HG03025 (cell line): Measurements from ENCODE around the gene GYS1.
"Not testable (repeated sequence)": the region's sequence is repeated elsewhere in the genome, so short reads cannot be mapped to it uniquely, and the experiment has no call there.

ENCODE experiments used
- ATAC-seq: cut with Tn5 transposase; IDR thresholded peaks from one replicate; pipeline ENCODE4 v1.9.1; 2021; ENCODE audit warnings: mild to moderate bottlenecking, moderate library complexity; ENCODE audit not compliant: unreplicated experiment, low FRiP score

Gene GYS1

GRCh38 chr19:49018388-49019241 is 25.5 kb upstream of the GYS1 start:
- ATAC-seq, result not testable (repeated sequence)

GRCh38 chr19:49017666-49018351 is 24.7 kb upstream of the GYS1 start:
- no peak for ATAC-seq

- no peak for ATAC-seq
These were observed 24.0 kb upstream of the GYS1 start, which contains the start of gene LHB for GRCh38 chr19:49017041-49017665. Gene LHB (minus strand): TSS chr19:49017091. CDS start chr19:49017081, 10 bp downstream.

GRCh38 chr19:49016067-49016839 is 23.1 kb upstream of the GYS1 start:
- ATAC-seq, result no peak

- ATAC-seq, result no peak
These were observed 21.8 kb upstream of the GYS1 start for GRCh38 chr19:49014870-49015255.

GRCh38 chr19:49014123-49014869 is 21.2 kb upstream of the GYS1 start:
- ATAC-seq, result no peak

GRCh38 chr19:49011194-49011593 is 18.1 kb upstream of the GYS1 start:
- no peak for ATAC-seq

- no peak for ATAC-seq
These were observed 17.3 kb upstream of the GYS1 start for GRCh38 chr19:49010453-49010852.

- no peak for ATAC-seq
These were observed 16.7 kb upstream of the GYS1 start for GRCh38 chr19:49009828-49010227.

- ATAC-seq, result no peak
These were observed 13.8 kb upstream of the GYS1 start for GRCh38 chr19:49006905-49007304.

GRCh38 chr19:49004964-49005614 is 12.0 kb upstream of the GYS1 start:
- ATAC-seq, result no peak

GRCh38 chr19:49004133-49004532 is 11.0 kb upstream of the GYS1 start:
- ATAC-seq, result no peak

GRCh38 chr19:48999481-49000325 is 6.6 kb upstream of the GYS1 start:
- ATAC-seq, result no peak

- ATAC-seq, result no peak
These were observed 4.9 kb upstream of the GYS1 start for GRCh38 chr19:48997972-48998371.

- no peak for ATAC-seq
These were observed 902 bp upstream of the GYS1 start for GRCh38 chr19:48994035-48994386.

- ATAC-seq, result peak; percentile 1
These were observed 431 bp downstream of the GYS1 start for GRCh38 chr19:48992581-48993174.

GRCh38 chr19:48991873-48992580 is 1.1 kb downstream of the GYS1 start:
- ATAC-seq, result no peak
